Measurements from ENCODE around the gene SPIRE2. TPM values are rescaled to one million over a fixed set of nuclear protein-coding genes. Genes with fewer than 3 reads are reported as not detected.

Gene SPIRE2
- total and polyA plus RNA-seq, 2 of the 13 experiments (the other 11 are each of a cell fraction or from before 2014, with no cell fraction given), result 13.3 to 37.5 TPM

GRCh38 chr16:89811321-89811720 lies 17.0 kb upstream of the SPIRE2 start:
- peaks cover 33% of the 10 kb centered on the region for H3K79me2 ChIP-seq (ENCODE audit: insufficient read depth, low read length)
- BruUV-seq (replicated peaks), result no TSS peak
- no peak for DNase-seq (ENCODE audit: low spot score)
- no peak overlapping the region for H3K27ac ChIP-seq (ENCODE audit: extremely low read length, insufficient read depth, low read length)
- H4K20me1 ChIP-seq (ENCODE audit: insufficient read depth, low read length), result no peaks in the 10 kb centered on the region
- intact Hi-C loops (cut with micrococcal nuclease; ENCODE audit: unreplicated experiment), result no loop called here
- H3K36me3 ChIP-seq (replicated peaks in 1 of 2; ENCODE audit: control insufficient read depth in 1 of 2, insufficient read depth in 2 of 2, low read length in 2 of 2), result peaks cover 10 to 50% of the 10 kb centered on the region in 2 experiments; a peak in 4 of 5 replicates
- no peak overlapping the region for H3K4me2 ChIP-seq (ENCODE audit: low read depth, low read length)
- H3K27me3 ChIP-seq (ENCODE audit: control insufficient read depth in 1 of 2, insufficient read depth in 2 of 2, low read length in 2 of 2), result no peaks in the 10 kb centered on the region; a peak in 1 of 5 replicates
- 94% methylated on average over 2 of the region's 2 CpGs for WGBS (ENCODE audit: low lambda C conversion rate)
- CTCF ChIA-PET (ENCODE audit: low intra/inter-chr PET ratio, low total read pairs), result no interaction called here
- in situ Hi-C loops (cut with HindIII; ENCODE audit: extremely low pct_ligation_motif_present, low pct_unique_long_range_greater_than_20kb), result no loop called here
- no peaks in the 10 kb centered on the region for H3K9me3 ChIP-seq (ENCODE audit: low read length)
- FAIRE-seq, result no peak
- no peak overlapping the region for H3K9ac ChIP-seq (ENCODE audit: insufficient read depth, low read depth, low read length)
- H3K4me1 ChIP-seq (ENCODE audit: insufficient read depth, low read length), result peaks cover 36% of the 10 kb centered on the region
- no peak for ATAC-seq
- no peak overlapping the region for H3K4me3 ChIP-seq (replicated peaks in 1 of 3; ENCODE audit: insufficient read depth in 1 of 3, low read depth in 2 of 3, low read length in 3 of 3)
- POLR2A ChIA-PET, result interaction anchor here (1.0 to 1.6 kb wide), 2 partner anchors 11 to 12 kb away, joined by 3 to 4 read pairs; no protein-coding TSS in a partner anchor
- TF ChIP-seq ZBTB39 (CRISPR knock-in tag; IDR thresholded peaks at IDR 0.05) (no peak), EP300 (IDR thresholded peaks at IDR 0.05; ENCODE audit: low read depth in 2 of 2, low read length in 2 of 2) (no peak), EP300 (CRISPR knock-in tag; IDR thresholded peaks at IDR 0.05; ENCODE audit: borderline replicate concordance) (no peak), ZNF510 (CRISPR knock-in tag; IDR thresholded peaks at IDR 0.05; ENCODE audit: low read depth) (no peak), ZBTB42 (CRISPR knock-in tag; IDR thresholded peaks at IDR 0.05) (no peak), MEF2D (CRISPR knock-in tag; IDR thresholded peaks at IDR 0.05) (no peak), TRIM24 (CRISPR knock-in tag; IDR thresholded peaks at IDR 0.05) (no peak), SMAD3 (CRISPR knock-in tag; IDR thresholded peaks at IDR 0.05) (no peak), ZNF431 (CRISPR knock-in tag; IDR thresholded peaks at IDR 0.05; ENCODE audit: borderline replicate concordance, low read depth) (no peak), FOXC1 (CRISPR knock-in tag; IDR thresholded peaks at IDR 0.05; ENCODE audit: borderline replicate concordance) (no peak), U2AF1 (optimal IDR thresholded peaks at IDR 0.05; ENCODE audit: low read depth, low read length) (no peak), THAP7 (CRISPR knock-in tag; IDR thresholded peaks at IDR 0.05) (no peak), EZH2 (conservative IDR thresholded peaks at IDR 0.05; ENCODE audit: low read depth, low read length) (no peak)
- H2AFZ ChIP-seq (ENCODE audit: low read length), result no peak overlapping the region

All from HepG2 (cell line).